ENCODE results near the gene TMEM176B.
"Not testable (repeated sequence)": the region's sequence is repeated elsewhere in the genome, so short reads cannot be mapped to it uniquely, and the experiment has no call there.

Gene TMEM176B

DNA sequence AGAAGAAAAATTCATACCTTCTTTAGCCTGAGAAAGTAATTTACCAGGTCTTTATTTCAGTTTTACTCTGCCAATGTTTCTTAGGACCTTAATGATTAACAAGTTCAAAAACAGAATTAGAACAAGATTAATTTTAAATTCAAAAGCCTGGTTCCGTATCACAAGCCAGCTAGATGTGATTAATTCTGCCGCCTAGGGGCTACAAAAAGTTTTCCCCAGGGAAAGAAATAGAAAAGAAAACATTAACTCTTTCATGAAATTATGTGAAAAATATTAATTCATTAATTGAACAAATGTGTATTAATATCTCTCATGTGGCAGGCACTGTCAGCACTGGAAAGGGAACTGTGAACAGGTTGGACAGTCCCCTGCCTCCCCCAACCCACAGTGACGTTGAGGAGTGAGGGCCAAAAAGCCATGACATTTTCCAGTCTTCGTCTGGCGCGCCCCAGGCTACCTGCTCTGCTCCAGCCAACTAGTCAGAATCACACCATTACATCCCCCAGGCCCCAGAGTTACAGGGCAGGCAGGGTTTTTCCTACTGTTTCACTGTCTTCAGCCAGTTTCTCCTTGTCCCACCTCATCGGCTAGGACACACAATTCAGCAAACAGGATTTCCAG, 20.5 kb upstream of the TMEM176B start:
- no peak for DNase-seq

- no peak for DNase-seq
Observed at GRCh38 chr7:150820148-150820547, 20.0 kb upstream of the TMEM176B start.

DNA sequence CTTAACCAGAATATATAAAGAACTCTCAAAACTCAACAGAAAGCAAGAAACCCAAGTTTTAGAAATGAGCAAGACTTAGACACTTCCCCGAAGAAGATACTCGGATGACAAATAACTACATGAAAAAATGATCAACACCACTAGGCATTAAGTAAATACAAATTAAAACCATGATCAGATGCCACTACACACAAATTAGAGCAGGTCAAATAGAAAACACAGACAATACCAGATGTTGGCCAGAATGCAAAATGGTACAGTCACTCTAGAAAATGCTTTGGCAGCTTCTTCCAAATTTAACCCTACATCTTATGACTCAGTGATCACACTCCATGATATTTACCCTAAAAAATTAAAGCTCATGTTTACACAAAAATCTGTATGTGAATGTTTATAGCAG, 18.8 kb upstream of the TMEM176B start:
- DNase-seq: peak; percentile 16

GRCh38 chr7:150814328-150815001, 14.3 kb upstream of the TMEM176B start:
- DNase-seq: no peak

DNA sequence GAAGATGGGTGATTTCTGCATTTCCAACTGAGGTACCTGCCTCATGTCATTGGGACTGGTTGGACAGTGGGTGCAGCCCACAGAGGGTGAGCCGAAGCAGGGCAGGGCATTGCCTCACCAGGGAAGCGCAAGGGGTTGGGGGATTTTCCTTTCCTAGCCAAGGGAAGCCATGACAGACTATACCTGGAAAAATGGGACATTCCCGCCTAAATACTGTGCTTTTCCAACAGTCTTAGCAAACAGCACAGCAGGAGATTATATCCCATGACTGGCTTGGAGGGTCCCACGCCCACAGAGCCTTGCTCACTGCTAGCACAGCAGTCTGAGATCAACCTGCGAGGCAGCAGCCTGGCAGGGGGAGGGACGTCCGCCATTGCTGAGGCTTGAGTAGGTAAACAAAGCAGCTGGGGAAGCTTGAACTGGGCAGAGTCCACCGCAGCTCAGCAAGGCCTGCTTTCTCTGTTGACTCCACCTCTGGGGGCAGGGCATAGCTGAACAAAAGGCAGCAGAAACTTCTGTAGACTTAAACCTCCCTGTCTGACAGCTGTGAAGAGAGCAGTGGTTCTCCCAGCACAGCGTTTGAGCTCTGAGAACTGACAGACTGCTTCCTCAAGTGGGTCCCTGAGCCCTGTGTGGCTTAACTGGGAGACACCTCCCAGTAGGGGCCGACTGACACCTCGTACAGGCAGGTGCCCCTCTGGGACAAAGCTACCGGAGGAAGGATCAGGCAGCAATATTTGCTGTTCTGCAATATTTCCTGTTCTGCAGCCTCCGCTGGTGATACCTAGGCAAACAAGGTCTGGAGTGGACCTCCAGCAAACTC, 7.7 kb upstream of the TMEM176B start:
- not testable (repeated sequence) for DNase-seq

DNA sequence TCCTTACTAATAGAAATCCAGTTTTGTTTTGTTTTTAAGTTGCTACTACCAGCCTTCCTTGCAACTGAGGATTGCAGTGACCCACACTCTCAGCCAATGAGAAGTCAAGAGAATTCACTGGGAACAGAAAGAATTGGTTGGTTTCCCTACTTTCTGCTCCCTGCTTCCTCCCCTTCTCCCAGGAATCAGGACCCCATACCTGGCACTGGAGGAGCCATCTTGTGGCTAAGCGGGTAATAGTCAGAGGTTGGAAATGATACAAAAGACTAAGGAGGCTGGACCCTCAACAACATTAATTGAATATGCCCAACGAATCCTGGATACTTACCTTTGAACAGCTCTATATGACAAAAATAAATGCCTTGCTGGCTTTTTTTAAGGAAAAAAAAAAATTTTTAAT, 6.7 kb upstream of the TMEM176B start:
- DNase-seq: no peak

DNA sequence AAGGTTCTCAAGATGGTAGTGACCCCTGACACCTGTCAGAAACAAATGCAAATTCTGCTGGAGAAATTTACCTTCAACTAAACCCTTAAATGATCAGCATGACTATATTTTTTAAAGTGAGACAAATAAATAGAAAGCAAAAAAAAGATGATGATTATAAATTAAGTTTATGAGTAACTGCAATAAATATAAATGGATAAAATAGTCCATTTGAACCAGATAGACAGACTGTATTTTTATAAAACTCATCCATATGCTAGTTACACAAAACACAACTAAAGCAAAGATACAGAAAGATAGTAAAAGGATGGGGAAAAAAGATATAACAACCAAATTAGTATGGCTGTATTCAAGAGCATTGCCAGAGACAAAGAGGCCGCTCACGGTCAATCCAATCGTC, 6.3 kb upstream of the TMEM176B start:
- no peak for DNase-seq

- no peak for DNase-seq
Observed at GRCh38 chr7:150805864-150806263, 5.7 kb upstream of the TMEM176B start.

DNA sequence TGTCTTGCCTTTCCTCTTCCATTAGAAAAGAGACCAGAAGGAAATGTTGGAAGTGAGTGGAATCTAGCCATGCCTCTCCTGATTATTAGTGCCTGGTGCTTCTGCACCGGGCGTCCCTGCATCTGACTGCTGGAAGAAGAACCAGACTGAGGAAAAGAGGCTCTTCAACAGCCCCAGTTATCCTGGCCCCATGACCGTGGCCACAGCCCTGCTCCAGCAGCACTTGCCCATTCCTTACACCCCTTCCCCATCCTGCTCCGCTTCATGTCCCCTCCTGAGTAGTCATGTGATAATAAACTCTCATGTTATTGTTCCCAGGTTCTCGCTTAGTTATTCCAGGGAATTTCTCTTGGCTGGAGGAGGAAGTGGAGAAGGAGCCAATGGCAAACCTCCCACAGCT, 4.6 kb upstream of the TMEM176B start:
- DNase-seq: no peak

- no peak for DNase-seq
Observed at GRCh38 chr7:150803161-150803860, 3.1 kb upstream of the TMEM176B start.

- DNase-seq: no peak
Observed at GRCh38 chr7:150801946-150802771, 2.0 kb upstream of the TMEM176B start.

GRCh38 chr7:150801242-150801945, 1.2 kb upstream of the TMEM176B start:
- no peak for DNase-seq

DNA sequence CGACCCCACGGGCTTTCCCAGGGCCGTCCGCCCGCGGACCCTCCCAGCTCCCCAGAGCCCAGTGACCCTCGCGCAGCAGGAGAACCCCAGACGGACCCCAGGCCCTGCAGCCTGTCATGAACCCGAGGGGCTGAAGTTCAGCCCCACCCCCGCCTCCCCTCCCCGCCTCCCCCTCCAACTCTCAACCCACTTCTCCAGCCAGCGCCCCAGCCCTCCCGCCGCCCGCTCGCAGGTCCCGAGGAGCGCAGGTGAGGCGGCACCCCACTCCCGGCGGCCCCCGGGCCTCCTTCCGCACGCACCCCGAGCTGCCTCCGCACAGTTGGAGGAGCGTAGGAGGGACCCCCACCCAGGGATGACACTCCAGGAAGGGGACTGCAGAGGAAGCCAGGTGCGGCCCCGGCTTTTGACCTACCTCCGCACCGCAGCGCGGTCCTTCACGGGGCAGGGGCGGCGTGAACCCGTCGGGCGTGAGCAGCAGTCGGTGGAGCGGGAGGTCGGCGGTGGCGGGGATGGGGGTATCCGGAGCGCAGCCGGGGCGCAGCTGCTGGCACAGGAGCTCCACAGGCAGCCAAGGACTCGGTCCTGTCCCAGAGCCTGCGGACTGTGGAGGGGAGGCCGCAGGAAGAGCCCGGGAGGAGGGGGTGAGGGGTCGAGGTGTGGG, 547 bp upstream of the TMEM176B start, which contains the start of gene TMEM176A:
TSS of gene TMEM176A (plus strand) at position 189 of the 661 bp plus-strand sequence. CDS start 782 bp downstream, outside the sequence.
- DNase-seq: no peak

- DNase-seq: no peak
Observed at GRCh38 chr7:150799156-150799555, 1.0 kb downstream of the TMEM176B start.

DNA sequence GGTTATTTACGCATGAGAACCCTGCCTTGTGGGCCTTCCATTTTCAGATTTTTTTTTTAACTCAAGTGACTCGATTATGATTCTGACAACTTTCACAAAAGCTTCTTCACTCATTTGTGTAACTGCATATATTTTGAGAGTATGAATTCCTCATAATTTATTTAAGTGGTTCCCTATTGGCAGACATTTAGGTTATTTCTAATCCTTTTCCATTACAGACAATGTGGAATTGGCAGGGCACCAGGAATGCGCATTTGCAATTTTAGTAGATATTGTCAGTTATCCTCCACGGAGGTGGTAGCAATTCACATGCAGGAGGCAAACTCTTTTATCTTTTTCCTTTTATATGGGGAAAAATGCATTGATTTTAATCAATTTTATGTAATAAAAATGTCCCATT, 2.5 kb downstream of the TMEM176B start:
- DNase-seq: no peak

DNA sequence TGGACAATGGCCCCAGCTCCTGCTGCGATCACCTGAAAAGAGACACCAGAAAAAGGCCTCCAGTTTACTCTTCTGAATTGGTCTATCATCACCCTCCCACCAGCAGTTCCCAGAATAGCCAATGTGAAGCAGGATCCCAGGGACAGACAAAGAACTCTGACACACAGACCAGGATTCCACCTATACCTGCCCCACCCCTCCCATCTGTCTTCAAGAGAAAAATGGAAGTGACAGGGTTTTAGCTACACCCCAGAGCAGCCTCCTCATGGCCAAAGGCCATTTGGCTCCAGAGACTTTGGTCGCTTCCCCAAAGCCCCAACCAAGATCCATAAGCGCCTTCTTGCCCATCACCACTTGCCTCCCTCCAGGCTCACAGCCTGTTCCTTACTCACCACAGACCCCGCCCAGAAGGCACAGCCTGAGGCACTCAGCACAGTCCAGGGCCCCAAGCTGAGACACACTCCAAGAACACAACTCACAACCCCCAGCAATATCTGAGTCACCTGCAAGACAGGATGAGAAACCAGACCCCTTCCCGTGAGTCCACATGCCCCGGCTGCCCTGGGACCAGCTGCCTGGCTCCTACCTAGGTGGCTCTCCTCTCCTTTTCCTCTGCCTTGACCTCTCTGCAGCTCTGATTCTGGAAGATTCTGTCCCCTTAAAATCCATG, 6.5 kb downstream of the TMEM176B start:
- DNase-seq: no peak

DNA sequence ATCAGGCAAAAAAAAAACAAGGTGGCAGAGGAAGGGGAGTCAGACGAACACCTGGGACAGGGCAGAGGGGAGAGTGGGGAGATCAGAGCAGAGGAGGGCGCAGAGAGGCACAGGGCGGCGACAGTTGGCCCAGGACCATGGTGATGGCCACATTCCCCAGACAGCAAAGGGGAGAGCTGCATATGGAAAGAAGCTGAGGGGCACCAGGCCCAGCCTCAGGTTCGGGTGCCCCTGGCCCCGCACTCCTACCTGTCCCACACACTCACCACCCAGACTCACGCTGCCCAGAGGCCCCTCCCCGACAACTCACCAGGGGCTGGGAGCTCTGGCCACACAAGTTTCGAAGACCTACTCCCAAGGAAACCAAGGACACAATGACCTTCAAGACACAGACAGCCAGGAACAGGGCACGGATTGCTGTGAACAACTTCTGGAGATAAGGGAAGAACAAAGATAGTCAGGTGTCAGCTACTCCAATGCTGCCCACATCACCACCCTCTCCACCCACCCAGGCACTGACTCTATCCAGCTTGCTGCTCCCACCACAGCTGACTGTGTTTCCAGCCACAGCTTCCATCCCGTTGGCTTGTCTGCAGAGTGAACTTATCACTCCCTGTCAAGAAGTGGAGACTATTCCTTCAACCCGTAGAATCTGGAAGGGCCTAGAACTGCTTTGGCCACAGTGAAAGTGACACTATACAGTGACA, 8.3 kb downstream of the TMEM176B start:
- no peak for DNase-seq

- DNase-seq: no peak
Observed at GRCh38 chr7:150791304-150791703, 8.9 kb downstream of the TMEM176B start.

DNA sequence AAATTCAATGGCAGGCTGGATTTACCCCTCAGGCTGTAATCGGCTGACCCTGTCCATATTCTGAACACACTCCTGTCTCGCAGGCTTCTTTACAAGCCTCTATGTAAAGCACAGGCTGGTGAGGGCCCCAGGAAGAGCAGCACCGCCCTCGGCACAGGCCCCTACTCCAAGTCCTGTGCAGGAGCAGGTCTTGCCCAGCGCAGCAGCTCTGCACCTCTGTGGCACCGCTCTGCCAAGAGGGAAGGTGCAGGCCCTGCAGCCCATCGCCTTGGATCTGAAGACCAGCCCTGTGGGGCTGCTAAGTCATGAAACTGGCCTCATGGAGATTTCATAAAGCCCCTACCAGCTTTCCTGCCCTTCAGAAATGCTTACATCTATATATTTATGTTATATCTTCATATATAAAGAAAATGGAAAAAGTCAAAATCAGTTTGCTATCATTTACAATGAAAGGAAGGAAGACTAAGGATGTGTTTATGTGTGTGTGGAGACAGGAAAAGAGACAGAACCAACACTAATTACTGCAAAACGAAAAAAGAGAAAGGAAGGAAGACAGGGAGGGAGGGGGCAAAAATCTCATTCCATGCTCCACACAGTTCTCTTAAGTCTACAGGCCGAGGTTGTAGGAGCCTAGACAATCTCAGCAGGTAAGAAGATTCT, 9.6 kb downstream of the TMEM176B start:
- no peak for DNase-seq
